NT2/D1 (cell line): ENCODE results near the gene HSPBAP1.

Source experiments
- SUZ12 ChIP-seq: IDR thresholded peaks from 2 replicates; pipeline ENCODE4 v1.6.1; 2011; ENCODE audit not compliant: insufficient read length, insufficient read depth; ENCODE audit errors: extremely low read depth
- YY1 ChIP-seq: IDR thresholded peaks from 2 replicates; pipeline ENCODE4 v1.6.1; 2011; ENCODE audit not compliant: insufficient read length, insufficient read depth
- ZNF274 ChIP-seq: IDR thresholded peaks from 2 replicates; pipeline ENCODE4 v1.6.1; 2011; ENCODE audit warnings: mild to moderate bottlenecking, low read depth, low read length

DNA sequence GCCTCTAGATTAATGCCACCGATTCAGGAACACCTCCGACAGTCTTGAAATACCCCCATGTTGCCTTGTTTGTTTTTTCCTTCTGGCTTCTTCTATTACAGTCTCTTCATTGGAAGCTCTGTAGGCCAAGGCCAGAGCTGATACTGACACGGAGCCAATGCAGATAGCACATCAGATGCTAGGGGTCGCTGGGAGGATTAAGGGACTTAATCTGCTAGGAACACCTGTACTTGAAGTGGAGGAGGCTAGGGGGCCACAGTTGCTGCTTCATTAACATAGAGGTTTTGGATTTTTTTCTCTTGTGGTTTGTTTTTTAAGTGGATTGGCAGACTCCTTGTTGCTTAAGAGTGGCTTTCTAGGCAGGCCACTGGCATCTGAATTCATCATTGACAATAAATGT lies 63.4 kb downstream of the HSPBAP1 start:
- no peak for TF ChIP-seq YY1
- TF ChIP-seq SUZ12, result no peak
- no peak for TF ChIP-seq ZNF274
